Prostate gland (tissue), 2 donors: Measurements from ENCODE around the gene TBX15. TPM values are rescaled to one million over a fixed set of nuclear protein-coding genes. Genes with fewer than 3 reads are reported as not detected.

Experiments
- DNase-seq: peaks from one replicate; pipeline ENCODE4 v3.0.0-alpha.2; 2019; ENCODE audit warnings: low spot score
- H3K27ac ChIP-seq, 2 donors: fragments of 200-600 bp; sonication (generic); 2 replicates each; pipeline ENCODE4 v1.5.1; 2017 to 2019
- H3K27me3 ChIP-seq: fragments of 200-600 bp; sonication (generic); replicated peaks from 2 replicates; pipeline ENCODE4 v1.5.1; 2019; ENCODE audit not compliant: insufficient read depth
- H3K36me3 ChIP-seq, 2 donors: fragments of 200-600 bp; sonication (generic); 1 replicate in 1 of 2; 2 replicates in 1 of 2; pipeline versions ENCODE4 v1.5.1 to v1.8.1; 2017 to 2019
- H3K4me1 ChIP-seq: fragments of 200-600 bp; sonication (generic); replicated peaks from 2 replicates; pipeline ENCODE4 v1.5.1; 2019
- H3K4me3 ChIP-seq, 2 donors: fragments of 200-600 bp; sonication (generic); 2 replicates each; pipeline ENCODE4 v1.5.1; 2017 to 2019
- H3K9me3 ChIP-seq: fragments of 200-600 bp; sonication (generic); 2 replicates; pipeline ENCODE4 v1.5.1; 2017
- POLR2A ChIP-seq: fragments of 450-650 bp; IDR thresholded peaks from one replicate; pipeline ENCODE4 v1.6.1; 2016; ENCODE audit warnings: antibody characterized with exemption, mild to moderate bottlenecking
- POLR2AphosphoS5 ChIP-seq: sonication (generic); formaldehyde crosslinking; IDR thresholded peaks from one replicate; pipeline ENCODE4 v1.6.1; 2017; ENCODE audit warnings: antibody characterized with exemption
- WGBS: methylation state at CpG from one replicate; pipeline ENCODE4 v1.1.5; 2018; 5-methylcytosine and 5-hydroxymethylcytosine counted together
- intact Hi-C: fragments of 100-400 bp; cut with DNase I; formaldehyde crosslinking; loops from one replicate; pipeline ENCODE4 v1.14.2; 2022
- total RNA-seq, 2 donors: library from RNA; depleted of rRNA; stranded (reverse); fragments of >200 nt; gene quantifications; one replicate each; pipeline ENCODE4 v1.1.0, GENCODE V29; 2016
- TF ChIP-seq, protein P1 (sequence below), 4 experiments: fragments of 200-600 bp in 2 of 4; fragments of 450-650 bp in 2 of 4; sonication (generic) in 2 of 4; IDR thresholded peaks; 1 replicate in 3 of 4; 2 replicates in 1 of 4; pipeline ENCODE4 v1.5.1; 2016 to 2019; ENCODE audit warnings: antibody characterized with exemption in 4 of 4, mild to moderate bottlenecking in 2 of 4, moderate library complexity in 2 of 4

TBX15 gene
- total RNA-seq, 2 donors from 2014 or later, result 0.40 to 0.87 TPM

DNA sequence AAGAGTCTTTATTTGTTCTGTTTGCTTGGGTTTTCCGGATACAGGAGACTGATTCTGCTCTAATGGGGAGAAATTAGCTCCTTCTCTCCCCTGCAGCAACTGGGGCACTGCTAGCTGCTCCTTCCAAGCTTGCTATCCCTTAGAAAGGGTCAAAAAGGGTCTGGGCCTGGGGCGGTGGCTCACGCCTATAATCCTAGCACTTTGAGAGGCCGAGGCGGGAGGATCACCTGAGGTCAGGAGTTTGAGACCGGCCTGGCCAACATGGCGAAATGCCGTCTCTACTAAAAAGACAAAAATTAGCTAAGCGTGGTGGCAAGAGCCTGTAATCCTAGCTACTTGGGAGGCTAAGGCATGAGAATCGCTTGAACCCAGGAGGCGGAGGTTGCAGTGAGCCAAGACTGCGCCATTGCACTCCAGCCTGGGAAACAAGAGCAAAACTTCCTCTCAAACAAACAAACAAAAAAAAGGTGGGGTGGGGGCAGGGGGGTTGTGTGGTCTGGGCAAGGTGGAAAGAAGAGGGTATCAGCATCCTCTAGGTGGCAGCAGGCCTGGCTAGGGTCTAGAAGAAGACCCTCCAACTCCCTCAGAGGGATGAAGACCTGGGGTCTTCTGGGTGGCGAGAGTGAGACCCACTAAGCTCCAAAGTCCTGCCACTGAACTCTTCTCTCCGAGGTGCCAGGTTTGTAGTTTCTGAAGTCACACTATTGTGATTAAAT is 15.4 kb upstream of the TBX15 start:
- 46% methylated on average over 14 of the region's 14 CpGs for WGBS
- TF ChIP-seq POLR2AphosphoS5 (no peak), POLR2A (no peak)
- TF ChIP-seq, protein P1, sequence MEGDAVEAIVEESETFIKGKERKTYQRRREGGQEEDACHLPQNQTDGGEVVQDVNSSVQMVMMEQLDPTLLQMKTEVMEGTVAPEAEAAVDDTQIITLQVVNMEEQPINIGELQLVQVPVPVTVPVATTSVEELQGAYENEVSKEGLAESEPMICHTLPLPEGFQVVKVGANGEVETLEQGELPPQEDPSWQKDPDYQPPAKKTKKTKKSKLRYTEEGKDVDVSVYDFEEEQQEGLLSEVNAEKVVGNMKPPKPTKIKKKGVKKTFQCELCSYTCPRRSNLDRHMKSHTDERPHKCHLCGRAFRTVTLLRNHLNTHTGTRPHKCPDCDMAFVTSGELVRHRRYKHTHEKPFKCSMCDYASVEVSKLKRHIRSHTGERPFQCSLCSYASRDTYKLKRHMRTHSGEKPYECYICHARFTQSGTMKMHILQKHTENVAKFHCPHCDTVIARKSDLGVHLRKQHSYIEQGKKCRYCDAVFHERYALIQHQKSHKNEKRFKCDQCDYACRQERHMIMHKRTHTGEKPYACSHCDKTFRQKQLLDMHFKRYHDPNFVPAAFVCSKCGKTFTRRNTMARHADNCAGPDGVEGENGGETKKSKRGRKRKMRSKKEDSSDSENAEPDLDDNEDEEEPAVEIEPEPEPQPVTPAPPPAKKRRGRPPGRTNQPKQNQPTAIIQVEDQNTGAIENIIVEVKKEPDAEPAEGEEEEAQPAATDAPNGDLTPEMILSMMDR (IDR thresholded peaks at IDR 0.05), result no peak
- peaks cover 55% of the 10 kb centered on the region for H3K27me3 ChIP-seq
- H3K9me3 ChIP-seq, result no peaks in the 10 kb centered on the region
- no peak overlapping the region for H3K4me3 ChIP-seq
- H3K27ac ChIP-seq, result no peak overlapping the region
- DNase-seq, result no peak
- intact Hi-C loops, result no loop called here
- H3K36me3 ChIP-seq, result no peaks in the 10 kb centered on the region
- H3K4me1 ChIP-seq, result peaks cover 3% of the 10 kb centered on the region

GRCh38 chr1:119002028-119002686 is 14.0 kb upstream of the TBX15 start:
- H3K27ac ChIP-seq, result no peak overlapping the region
- H3K27me3 ChIP-seq, result peaks cover 60% of the 10 kb centered on the region
- H3K4me1 ChIP-seq, result no peaks in the 10 kb centered on the region
- H3K4me3 ChIP-seq, result no peak overlapping the region
- H3K36me3 ChIP-seq, result no peaks in the 10 kb centered on the region
- intact Hi-C loops, result no loop called here
- TF ChIP-seq POLR2AphosphoS5, result no peak
- 14% methylated on average over 16 of the region's 16 CpGs for WGBS
- DNase-seq, result no peak
- H3K9me3 ChIP-seq, result no peaks in the 10 kb centered on the region

GRCh38 chr1:119001181-119002027 is 13.3 kb upstream of the TBX15 start:
- DNase-seq, result no peak
- H3K9me3 ChIP-seq, result no peaks in the 10 kb centered on the region
- TF ChIP-seq POLR2A, result no peak
- TF ChIP-seq, protein P1 (IDR thresholded peaks at IDR 0.05), result no peak
- no peak for TF ChIP-seq POLR2AphosphoS5
- peaks cover 59% of the 10 kb centered on the region for H3K27me3 ChIP-seq
- H3K4me1 ChIP-seq, result no peaks in the 10 kb centered on the region
- no peaks in the 10 kb centered on the region for H3K36me3 ChIP-seq
- intact Hi-C loops, result no loop called here
- 4% methylated on average over 44 of the region's 49 CpGs for WGBS
- H3K4me3 ChIP-seq, result no peak overlapping the region
- H3K27ac ChIP-seq, result no peak overlapping the region

- H3K27ac ChIP-seq, result no peak overlapping the region
- peaks cover 61% of the 10 kb centered on the region for H3K27me3 ChIP-seq
- TF ChIP-seq POLR2A (no peak), POLR2AphosphoS5 (no peak)
- TF ChIP-seq, protein P1 (IDR thresholded peaks at IDR 0.05), result no peak
Measured at GRCh38 chr1:119000371-119001180, 12.4 kb upstream of the TBX15 start.

More at GRCh38 chr1:119000371-119001180, 12.4 kb upstream of the TBX15 start:
- DNase-seq, result no peak
- intact Hi-C loops, result no loop called here
- Histone ChIP-seq H3K36me3 (no peaks in the 10 kb centered on the region), H3K4me3 (no peak overlapping the region), H3K4me1 (no peaks in the 10 kb centered on the region), H3K9me3 (no peaks in the 10 kb centered on the region)
- WGBS, result 5% methylated on average over 44 of the region's 44 CpGs
